Left ventricle myocardium inferior (tissue), 1 donor: Measurements from ENCODE around the gene RPA4. TPM values are rescaled to one million over a fixed set of nuclear protein-coding genes. Genes with fewer than 3 reads are reported as not detected.

Experiments
- DNase-seq: peaks from one replicate; pipeline ENCODE4 v3.0.0-alpha.2; 2020
- H3K27ac ChIP-seq: fragments of 200-600 bp; replicated peaks from 2 replicates; pipeline ENCODE4 v1.8.0; 2021
- H3K27me3 ChIP-seq: fragments of 200-600 bp; 2 replicates; pipeline ENCODE4 v1.8.0; 2021; ENCODE audit warnings: low read depth
- H3K36me3 ChIP-seq: fragments of 200-600 bp; 2 replicates; pipeline ENCODE4 v1.8.0; 2021
- H3K4me1 ChIP-seq: fragments of 200-600 bp; 2 replicates; pipeline ENCODE4 v1.8.0; 2021
- H3K4me3 ChIP-seq: fragments of 200-600 bp; 2 replicates; pipeline ENCODE4 v1.8.0; 2021; ENCODE audit warnings: mild to moderate bottlenecking, moderate library complexity
- H3K9me3 ChIP-seq: fragments of 200-600 bp; replicated peaks from 2 replicates; pipeline ENCODE4 v1.8.0; 2021
- CTCF ChIP-seq: fragments of 200-600 bp; IDR thresholded peaks from 2 replicates; pipeline ENCODE4 v1.8.0; 2021; ENCODE audit warnings: antibody characterized with exemption, mild to moderate bottlenecking, borderline replicate concordance
- intact Hi-C: fragments of 100-400 bp; cut with micrococcal nuclease; formaldehyde crosslinking; loops from one replicate; pipeline ENCODE4 v1.11.0; 2022
- long read RNA-seq: library from polyadenylated mRNA; unstranded; transcript quantifications from one replicate; pipeline ENCODE4 v2.0.0, GENCODE V29; 2021
- total RNA-seq: library from RNA; stranded (reverse); fragmentation: NEBNext Ultra II Directional; extraction: Animal tissue kit (Norgen Biotek cat#: 25700); gene quantifications from one replicate; pipeline ENCODE4 v1.2.1, GENCODE V29; 2021
- donor health status: DM: no; HTN: yes; CAD: no; lungs with severe emphysema.

The RPA4 gene, protein sequence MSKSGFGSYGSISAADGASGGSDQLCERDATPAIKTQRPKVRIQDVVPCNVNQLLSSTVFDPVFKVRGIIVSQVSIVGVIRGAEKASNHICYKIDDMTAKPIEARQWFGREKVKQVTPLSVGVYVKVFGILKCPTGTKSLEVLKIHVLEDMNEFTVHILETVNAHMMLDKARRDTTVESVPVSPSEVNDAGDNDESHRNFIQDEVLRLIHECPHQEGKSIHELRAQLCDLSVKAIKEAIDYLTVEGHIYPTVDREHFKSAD
- not detected for total RNA-seq
- long read RNA-seq, result 0 reads

DNA sequence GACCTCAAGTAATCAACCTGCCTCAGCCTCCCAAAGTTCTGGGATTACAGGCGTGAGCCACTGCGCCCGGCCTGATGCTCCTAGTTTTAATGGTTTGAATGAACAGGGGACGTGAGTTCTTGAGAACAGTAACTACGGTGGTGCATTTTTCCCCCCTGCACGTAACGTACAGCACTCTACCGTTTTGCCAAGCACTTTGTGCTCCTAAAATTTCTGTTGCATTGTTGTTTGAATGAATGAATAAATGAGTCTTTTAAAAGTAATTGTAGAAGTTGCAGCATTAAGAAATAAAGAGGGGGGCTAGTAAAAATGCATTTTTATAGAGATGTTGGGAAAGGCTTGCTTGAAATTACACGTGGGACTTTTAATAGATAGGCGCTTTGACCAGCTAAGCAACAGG, at the start of gene RPA4:
TSS of gene RPA4 (plus strand) at position 301 of the 400 bp plus-strand sequence. CDS start 403 bp downstream, outside the sequence.
- TF ChIP-seq CTCF, result no peak
- no peak for DNase-seq
- Histone ChIP-seq H3K4me1 (no peaks in the 10 kb centered on the region), H3K4me3 (no peak within 1 kb of the TSS), H3K9me3 (no peaks in the 10 kb centered on the region), H3K36me3 (no peaks in the 10 kb centered on the region), H3K27ac (no peak within 1 kb of the TSS), H3K27me3 (no peaks in the 10 kb centered on the region)
- intact Hi-C loops, result no loop called here

GRCh38 chrX:96834137-96834536, 49.6 kb upstream of the RPA4 start:
- Histone ChIP-seq H3K4me1 (no peaks in the 10 kb centered on the region), H3K36me3 (no peaks in the 10 kb centered on the region), H3K27ac (no peak overlapping the region), H3K9me3 (no peaks in the 10 kb centered on the region), H3K27me3 (no peaks in the 10 kb centered on the region), H3K4me3 (no peak overlapping the region)
- intact Hi-C loops, result no loop called here
- no peak for DNase-seq
- TF ChIP-seq CTCF, result no peak

DNA sequence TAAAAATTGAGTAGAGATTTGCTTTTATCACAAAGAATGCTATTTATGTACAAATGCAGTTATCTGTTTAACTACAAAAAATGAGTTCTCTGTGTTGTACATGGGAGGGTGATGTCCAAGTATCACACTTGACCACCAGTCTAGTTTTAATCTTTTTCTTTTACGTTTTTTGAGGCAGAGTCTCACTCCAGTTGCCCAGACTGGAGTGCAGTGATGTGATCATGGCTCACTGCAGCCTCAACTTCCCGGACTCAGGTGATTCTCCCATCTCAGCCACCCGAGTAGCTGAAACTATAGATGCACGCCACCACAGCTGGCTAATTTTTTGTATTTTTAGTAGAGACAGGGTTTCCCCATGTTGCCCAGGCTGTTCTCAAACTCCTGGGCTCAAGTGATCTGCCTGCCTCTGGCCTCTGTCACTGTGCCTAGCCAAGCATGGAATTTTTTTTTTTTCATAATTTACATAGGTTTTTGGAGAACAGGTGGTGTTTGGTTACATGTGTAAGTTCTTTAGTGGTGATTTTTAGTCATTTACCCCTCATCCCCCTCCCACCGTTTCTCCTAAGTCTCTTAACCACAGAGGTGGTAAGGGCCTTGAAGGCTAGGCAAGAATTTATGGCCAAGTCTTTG, 47.9 kb upstream of the RPA4 start:
- intact Hi-C loops, result no loop called here
- no peak for DNase-seq
- Histone ChIP-seq H3K4me3 (no peak overlapping the region), H3K36me3 (no peaks in the 10 kb centered on the region), H3K4me1 (no peaks in the 10 kb centered on the region), H3K27me3 (no peaks in the 10 kb centered on the region), H3K27ac (no peak overlapping the region), H3K9me3 (no peaks in the 10 kb centered on the region)
- TF ChIP-seq CTCF, result no peak

- intact Hi-C loops, result no loop called here
- Histone ChIP-seq H3K27me3 (no peaks in the 10 kb centered on the region), H3K36me3 (no peaks in the 10 kb centered on the region), H3K9me3 (no peaks in the 10 kb centered on the region), H3K27ac (no peak overlapping the region), H3K4me1 (no peaks in the 10 kb centered on the region), H3K4me3 (no peak overlapping the region)
- TF ChIP-seq CTCF, result no peak
- no peak for DNase-seq
These were observed 45.9 kb upstream of the RPA4 start for GRCh38 chrX:96837808-96838207.

GRCh38 chrX:96838537-96838936, 45.2 kb upstream of the RPA4 start:
- H3K36me3 ChIP-seq, result no peaks in the 10 kb centered on the region
- no peak overlapping the region for H3K27ac ChIP-seq
- intact Hi-C loops, result no loop called here
- DNase-seq, result no peak
- no peak for TF ChIP-seq CTCF
- H3K9me3 ChIP-seq, result no peaks in the 10 kb centered on the region
- no peaks in the 10 kb centered on the region for H3K4me1 ChIP-seq
- no peak overlapping the region for H3K4me3 ChIP-seq
- H3K27me3 ChIP-seq, result no peaks in the 10 kb centered on the region
